ENCODE results near the gene ANKS1B.

Gene ANKS1B

DNA sequence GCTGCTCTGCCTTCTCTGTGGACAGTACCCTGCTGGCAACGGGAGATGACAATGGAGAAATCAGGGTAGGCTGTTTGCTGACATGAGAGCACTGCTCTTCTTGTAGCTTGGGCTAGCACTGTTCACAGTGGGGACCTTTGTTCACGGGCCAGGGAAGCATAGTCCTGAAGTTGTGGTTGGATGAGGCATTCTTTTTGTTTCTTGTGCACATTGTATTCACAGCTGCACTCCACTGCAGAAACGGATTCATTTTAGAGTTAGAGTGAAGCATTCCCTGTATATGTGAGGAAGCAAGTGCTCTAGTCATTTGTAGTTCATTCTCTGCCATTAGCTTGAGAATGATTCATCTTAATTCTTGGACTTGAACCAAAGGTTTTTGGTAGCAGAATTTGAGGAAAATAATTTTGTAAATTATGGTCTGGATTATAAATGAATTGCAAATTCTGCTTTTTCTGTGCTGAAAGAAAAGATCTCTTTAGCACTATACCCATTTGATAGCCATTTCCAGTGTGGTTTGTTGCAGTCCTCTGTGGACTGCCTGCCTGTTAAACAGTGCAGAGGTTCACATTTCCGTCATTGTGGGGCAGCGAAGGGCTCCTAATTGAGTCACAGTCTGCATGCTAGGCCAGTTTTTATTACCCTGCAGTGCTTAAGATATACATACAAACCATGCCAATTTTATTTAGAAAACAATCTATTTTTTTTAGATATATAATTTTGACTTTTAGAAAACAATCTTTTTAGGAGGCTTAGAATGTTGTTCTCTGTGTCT is 1259.1 kb downstream of the ANKS1B start:
- DNase-seq (ENCODE audit: low read depth): no peak

DNA sequence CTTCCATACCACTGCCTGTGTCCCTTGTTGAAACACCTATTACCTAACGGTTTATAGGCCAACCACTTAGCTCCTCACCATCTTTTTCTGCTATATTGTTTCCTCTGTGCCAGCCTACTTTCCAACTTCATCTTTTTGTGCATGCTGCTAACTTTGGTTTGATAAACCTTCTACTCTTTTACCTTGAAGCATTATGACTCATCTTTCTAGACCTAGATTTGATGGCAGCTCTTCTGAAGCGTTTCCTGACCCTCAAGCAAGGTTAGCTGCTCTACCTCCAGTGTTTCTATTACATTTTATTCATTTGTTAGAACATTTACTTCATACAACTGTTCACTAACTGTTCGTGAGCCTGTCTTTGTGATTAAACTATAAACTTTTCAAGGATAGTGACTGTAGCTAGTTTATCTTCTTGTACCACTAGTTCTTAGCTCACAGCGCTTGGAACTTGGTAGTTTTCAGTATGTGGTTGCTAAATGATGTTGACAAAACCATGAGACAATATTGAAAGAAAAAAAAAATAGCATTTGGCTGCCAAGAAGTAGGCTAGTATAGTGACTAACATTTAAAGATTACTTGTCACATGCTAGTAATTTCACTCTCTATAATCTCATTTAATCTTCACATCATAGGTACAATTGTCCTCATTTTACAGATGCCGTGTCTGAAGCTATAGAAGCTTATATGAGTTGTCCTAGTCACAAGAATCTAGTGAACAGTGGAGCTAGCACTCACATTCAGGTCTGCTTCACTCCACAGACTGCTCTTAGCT is 1260.2 kb downstream of the ANKS1B start:
- no peak for DNase-seq (ENCODE audit: low read depth)

DNA sequence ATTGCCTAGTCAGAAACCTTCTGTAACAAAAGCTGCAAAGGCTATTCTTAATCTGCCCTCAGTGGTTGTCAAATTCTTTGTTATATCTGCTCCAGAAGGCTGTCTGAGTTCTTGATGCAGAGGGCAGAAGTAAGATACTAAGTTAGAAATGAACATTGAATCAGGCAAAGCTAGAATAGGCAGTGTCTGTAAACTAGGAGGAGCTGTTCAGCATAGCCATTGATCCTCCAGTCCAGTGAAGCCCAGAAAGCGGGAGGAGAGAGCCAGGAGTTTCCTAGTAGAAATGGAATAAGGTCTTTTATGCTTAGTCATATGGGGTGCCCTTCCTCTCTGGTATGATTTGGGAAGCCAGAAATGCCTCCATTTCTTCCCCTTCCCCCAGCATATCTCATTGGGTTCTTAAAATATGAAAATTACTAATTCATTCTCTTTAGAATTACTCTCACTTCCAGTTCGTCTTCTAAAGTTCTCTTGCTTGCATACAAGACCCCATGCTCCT is 1263.5 kb downstream of the ANKS1B start:
- no peak for DNase-seq (ENCODE audit: low read depth)

DNA sequence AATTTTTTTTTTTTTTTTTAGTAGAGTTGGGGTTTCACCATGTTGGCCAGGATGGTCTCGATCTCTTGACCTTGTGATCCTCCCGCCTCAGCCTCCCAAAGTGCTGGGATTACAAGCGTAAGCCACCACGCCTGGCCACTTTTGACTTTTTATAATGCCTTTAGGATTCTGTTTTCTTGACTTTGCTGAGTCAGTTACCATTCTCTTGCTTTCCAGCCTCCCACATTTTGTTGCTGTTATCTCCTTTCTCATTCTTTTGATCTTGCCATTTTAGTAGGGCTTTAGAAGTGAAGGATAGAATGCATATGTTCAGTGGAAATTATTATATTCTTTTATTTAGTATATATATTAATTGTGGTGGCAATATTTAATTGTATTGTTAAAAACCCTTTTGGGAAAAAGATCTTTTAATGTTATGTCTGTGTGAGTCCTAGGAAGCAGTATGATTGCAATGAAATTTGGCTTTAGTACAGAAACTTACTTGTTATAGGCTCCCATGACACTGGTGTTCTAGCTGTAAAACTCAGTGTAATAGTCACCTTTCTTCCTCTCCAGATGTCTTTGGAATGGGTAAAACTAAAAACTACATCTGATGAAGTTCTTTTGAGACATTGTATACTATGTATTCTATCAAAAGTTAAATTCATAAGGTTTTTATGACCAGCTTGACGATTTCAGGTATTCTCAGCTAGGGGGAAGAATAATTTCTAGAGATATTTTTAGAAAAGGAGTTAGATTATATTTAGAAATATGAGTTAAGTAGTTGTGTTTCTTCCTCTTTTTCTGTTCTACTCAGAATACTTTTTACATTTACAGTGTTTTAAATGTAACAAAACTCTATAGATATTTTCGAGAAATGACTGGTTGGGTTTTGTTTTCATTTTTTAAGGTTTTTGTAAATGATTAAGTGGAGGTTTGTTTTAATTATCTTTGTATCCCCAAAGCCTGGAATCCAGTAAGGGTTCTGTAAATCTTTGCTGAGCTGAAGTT is 1264.9 kb downstream of the ANKS1B start:
- no peak for DNase-seq (ENCODE audit: low read depth)

DNA sequence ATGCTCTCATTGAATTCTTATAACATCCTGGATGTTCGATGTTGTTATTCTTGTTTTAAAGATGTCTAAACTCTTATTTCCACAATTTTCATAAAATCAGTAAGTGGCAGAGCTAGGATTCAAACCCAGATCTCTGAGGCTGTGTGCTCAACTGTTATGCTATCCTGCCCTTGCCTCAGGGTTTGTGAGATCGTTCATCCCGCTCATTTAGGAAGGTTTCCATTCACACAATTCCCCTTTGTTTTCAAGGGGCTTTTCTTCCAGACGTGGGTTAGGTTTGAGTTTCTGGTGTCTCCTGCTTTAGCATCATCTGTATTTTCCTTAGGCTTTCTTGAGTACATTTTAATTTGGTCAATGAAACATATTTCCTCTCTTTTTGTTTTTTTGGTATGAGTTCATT is 1270.3 kb downstream of the ANKS1B start:
- DNase-seq (ENCODE audit: low read depth): no peak

DNA sequence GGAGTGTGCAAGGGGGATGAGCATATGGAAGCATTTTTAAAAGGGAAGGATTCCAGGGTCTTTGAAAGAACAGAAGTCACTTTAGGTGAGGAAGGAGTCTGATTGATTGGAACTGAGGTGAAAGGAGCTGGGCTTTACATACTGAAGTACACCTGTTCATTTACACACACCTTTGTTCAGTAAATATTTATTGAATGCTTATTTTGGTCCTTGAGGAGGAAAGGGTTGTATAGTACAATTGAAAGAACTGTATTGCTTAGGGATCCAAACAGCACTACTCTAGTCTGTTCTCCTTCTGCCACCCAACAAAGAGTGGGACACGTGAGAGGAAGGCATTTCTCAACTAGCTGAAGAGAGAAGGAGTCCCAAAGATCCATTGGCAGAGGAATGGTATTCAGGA is 1275.7 kb downstream of the ANKS1B start:
- DNase-seq (ENCODE audit: low read depth): no peak

DNA sequence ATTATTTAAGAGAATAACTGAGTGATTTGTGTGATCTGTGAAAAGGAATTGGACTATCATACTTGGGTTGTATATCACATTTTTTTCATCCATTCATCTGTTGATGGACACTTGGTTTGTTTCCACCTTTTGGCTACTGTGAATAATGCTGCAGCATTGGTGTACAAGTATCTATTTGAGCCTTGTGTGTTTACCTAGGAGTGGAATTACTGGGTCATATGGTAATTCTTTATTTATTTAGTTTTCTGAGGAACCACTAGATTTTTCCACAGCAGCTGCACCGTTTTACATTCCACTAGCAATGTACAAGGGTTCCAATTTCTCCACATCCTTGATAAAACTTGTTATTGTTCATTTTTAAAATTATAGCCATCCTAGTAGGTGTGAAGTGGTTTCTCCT is 1283.6 kb downstream of the ANKS1B start:
- DNase-seq (ENCODE audit: low read depth): no peak

DNA sequence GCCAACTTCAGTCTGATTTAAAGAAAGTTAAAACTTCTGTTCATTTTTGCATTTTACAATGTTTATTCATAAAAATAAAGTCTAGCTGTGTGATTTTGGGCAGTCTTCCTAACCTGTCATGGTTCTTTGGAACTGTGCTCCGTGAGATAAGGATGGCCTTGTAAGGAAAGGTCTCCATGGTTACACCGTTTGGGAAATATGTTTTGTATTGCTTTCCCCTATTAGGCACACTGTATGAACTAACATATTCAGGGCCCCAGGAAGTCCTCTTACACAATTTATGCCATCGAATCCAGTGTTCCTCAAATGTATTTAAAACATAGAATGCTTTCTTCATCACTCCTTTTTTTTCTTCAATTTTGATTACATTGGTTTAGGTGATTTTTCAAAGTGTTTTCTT is 1285.2 kb downstream of the ANKS1B start:
- DNase-seq (ENCODE audit: low read depth): no peak

DNA sequence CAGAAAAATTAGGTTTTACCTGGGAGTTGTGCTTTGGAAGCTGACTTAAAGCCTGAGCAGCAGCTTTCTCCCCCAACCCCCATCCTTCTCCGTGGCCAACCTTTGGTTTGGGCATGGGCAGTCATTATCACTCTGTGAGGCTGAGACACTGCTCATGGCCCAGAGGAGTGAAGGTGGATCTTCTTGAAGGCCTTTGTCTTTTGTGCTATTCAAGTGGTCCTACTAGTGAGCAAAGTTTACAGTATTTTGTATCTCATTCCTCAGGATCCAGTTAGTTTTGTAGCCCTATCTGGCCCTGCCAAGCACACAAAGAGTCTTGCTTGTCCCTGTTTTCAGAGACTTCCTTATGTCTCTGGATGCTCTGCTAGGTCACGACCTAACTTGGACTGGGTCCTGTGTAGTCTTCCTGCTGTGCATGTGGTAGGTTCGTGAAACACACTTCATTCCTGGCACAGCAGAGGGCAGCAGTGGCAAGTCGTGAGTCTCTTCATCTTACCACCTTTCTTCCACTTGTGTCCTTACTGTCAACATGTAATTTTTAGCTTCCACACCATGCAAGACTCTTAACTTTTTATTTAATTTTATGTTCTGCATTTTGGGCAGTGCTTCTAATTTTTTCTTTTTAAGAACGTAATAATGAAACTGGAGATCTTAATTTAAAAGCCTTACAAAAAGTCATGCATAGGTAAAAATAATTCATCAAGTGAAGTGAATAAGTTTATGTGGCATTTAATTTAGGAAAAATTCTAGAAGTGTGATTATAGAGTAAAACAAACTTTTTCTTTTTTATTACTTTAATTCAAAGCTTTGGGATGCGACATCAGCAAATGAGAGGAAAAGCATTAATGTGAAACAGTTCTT is 1285.9 kb downstream of the ANKS1B start:
- DNase-seq (ENCODE audit: low read depth): no peak

DNA sequence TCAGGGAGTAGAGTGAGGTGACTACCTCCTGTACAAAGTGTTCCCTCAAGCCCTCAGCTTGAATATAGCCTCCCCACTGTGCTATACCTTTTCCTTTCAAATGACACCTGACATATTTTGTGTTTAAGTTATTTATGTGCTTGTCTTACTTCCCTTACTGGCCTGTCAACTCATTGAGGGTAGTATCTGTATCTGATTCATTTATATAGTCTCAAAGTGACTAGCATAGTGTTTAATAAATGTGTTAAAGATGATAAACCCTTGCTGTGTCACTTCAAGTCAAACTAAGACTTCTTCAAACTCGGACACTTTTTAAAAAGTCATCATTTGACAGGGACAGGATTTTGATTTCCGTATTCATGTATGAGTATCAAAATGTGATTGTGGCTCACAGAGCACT is 1287.5 kb downstream of the ANKS1B start:
- DNase-seq (ENCODE audit: low read depth): no peak

DNA sequence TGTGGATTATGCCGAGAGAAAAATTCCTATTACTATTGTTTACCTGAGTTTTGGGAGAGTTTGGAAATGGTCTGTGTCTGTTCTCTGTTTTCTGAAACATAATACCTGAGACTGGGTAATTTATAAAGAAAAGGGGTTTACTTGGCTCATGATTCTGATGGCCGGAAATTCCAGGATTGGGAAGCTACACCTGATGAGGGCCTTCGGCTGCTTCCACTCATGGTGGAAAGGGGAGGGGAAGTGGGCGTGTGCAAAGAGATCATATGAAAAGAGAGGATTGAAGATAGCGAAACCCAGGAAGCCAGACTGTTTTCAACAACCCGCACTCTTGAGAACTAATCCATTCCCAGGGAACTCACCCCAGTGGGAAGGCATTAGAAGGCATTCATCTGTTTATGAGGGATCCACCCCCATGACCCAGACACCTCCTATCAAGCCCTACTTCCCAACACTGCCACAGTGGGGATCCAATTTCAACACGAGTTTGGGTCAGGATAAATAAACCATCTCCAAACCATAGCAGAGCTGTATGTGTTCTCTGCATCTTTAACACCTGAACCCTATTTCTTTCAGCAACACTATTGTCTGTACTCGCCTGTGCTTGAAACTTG is 1288.6 kb downstream of the ANKS1B start:
- no peak for DNase-seq (ENCODE audit: low read depth)

DNA sequence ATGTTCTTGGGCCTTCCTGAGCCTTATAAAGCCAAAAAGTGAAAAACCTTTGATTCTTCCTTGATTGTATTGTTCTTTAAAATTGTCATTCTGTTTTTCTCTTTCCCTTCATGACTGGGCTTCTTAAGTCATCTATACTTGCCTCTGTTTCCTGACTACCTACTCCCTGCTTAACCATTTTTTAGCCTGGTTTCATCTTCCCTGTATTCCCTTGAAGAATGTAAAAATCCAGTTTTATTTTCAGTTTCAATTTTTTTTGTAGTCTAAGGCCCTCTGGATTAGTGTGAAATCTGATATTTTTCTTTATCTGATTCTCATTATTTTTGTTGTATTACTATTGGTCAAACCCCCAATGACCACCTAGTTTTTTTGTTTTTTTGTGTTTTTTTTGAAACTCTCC is 1293.4 kb downstream of the ANKS1B start:
- no peak for DNase-seq (ENCODE audit: low read depth)

DNA sequence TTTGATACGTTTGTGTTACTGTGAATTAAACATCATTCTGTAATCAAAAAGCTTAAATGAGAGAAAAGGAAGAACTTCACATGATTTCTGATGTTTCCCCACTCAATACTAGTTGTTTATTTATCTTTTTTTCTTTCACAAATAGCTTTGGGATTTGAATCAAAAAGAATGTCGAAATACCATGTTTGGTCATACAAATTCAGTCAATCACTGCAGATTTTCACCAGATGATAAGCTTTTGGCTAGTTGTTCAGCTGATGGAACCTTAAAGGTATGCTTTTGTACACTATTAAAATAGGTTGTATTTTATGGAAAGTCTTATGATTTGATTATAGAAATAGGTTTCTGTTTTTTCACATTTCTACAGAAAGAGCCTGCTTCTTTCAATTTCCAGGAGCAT is 1298.1 kb downstream of the ANKS1B start:
- no peak for DNase-seq (ENCODE audit: low read depth)
